H9 (cell line): ENCODE data around the gene ZNRF3. TPM values are rescaled to one million over a fixed set of nuclear protein-coding genes. Genes with fewer than 3 reads are reported as not detected.

Source experiments
- DNase-seq: peaks from one replicate; pipeline ENCODE4 v3.0.0-alpha.2; 2017
- H2AFZ ChIP-seq: one replicate; pipeline ENCODE4 v1.6.1; 2013; ENCODE audit warnings: mild to moderate bottlenecking, low read length, control low read depth, moderate library complexity
- H2AK5ac ChIP-seq: 2 replicates; pipeline ENCODE4 v1.6.1; 2013; ENCODE audit warnings: low read length, control low read depth, mixed read lengths; ENCODE audit not compliant: insufficient read length
- H2BK120ac ChIP-seq: one replicate; pipeline ENCODE4 v1.6.1; 2013; ENCODE audit warnings: low read depth, mild to moderate bottlenecking, low read length, control low read depth, inconsistent platforms; ENCODE audit not compliant: poor library complexity, severe bottlenecking
- H2BK12ac ChIP-seq: 2 replicates; pipeline ENCODE4 v1.6.1; 2013; ENCODE audit warnings: low read length, control low read depth, mixed read lengths, low read depth; ENCODE audit not compliant: insufficient read length
- H2BK15ac ChIP-seq: 2 replicates; pipeline ENCODE4 v1.6.1; 2013; ENCODE audit warnings: low read depth, low read length, control low read depth
- H2BK20ac ChIP-seq: one replicate; pipeline ENCODE4 v1.6.1; 2013; ENCODE audit warnings: low read depth, mild to moderate bottlenecking, low read length, control low read depth, inconsistent platforms; ENCODE audit not compliant: poor library complexity, severe bottlenecking
- H2BK5ac ChIP-seq: 2 replicates; pipeline ENCODE4 v1.6.1; 2013; ENCODE audit warnings: low read length, control low read depth, mixed read lengths; ENCODE audit not compliant: insufficient read length
- H3K14ac ChIP-seq: 2 replicates; pipeline ENCODE4 v1.6.1; 2013; ENCODE audit warnings: low read length, control low read depth; ENCODE audit not compliant: insufficient read depth
- H3K18ac ChIP-seq: 2 replicates; pipeline ENCODE4 v1.6.1; 2013; ENCODE audit warnings: low read depth, mild to moderate bottlenecking, mixed read lengths, low read length, control low read depth; ENCODE audit not compliant: insufficient read length
- H3K23ac ChIP-seq: 2 replicates; pipeline ENCODE4 v1.6.1; 2013; ENCODE audit warnings: low read length, control low read depth, mixed read lengths, low read depth; ENCODE audit not compliant: insufficient read length
- H3K23me2 ChIP-seq: 2 replicates; pipeline ENCODE4 v1.6.1; 2013; ENCODE audit warnings: low read depth, mild to moderate bottlenecking, mixed read lengths, low read length, control low read depth; ENCODE audit not compliant: insufficient read length, poor library complexity, severe bottlenecking
- H3K27ac ChIP-seq: 2 replicates; pipeline ENCODE4 v1.5.1; 2013; ENCODE audit warnings: low read length, control low read depth, mixed read lengths, low read depth; ENCODE audit not compliant: insufficient read length
- H3K27me3 ChIP-seq: 2 replicates; pipeline ENCODE4 v1.6.1; 2013; ENCODE audit warnings: low read length, control low read depth, inconsistent platforms; ENCODE audit not compliant: insufficient read depth
- H3K4ac ChIP-seq: 2 replicates; pipeline ENCODE4 v1.6.1; 2013; ENCODE audit warnings: low read depth, mild to moderate bottlenecking, control low read depth, inconsistent platforms, low read length, moderate library complexity
- H3K4me1 ChIP-seq: 2 replicates; pipeline ENCODE4 v1.6.1; 2013; ENCODE audit warnings: low read length, control low read depth, inconsistent platforms; ENCODE audit not compliant: insufficient read depth
- H3K4me2 ChIP-seq: 2 replicates; pipeline ENCODE4 v1.6.1; 2013; ENCODE audit warnings: low read length, control low read depth, mixed read lengths; ENCODE audit not compliant: insufficient read length, insufficient read depth
- H3K56ac ChIP-seq: 2 replicates; pipeline ENCODE4 v1.6.1; 2013; ENCODE audit warnings: low read depth, mild to moderate bottlenecking, mixed read lengths, low read length, control low read depth; ENCODE audit not compliant: insufficient read length
- H3K79me1 ChIP-seq: 2 replicates; pipeline ENCODE4 v1.6.1; 2013; ENCODE audit warnings: low read depth, mild to moderate bottlenecking, moderate library complexity, low read length, control low read depth, inconsistent platforms; ENCODE audit not compliant: insufficient read depth, poor library complexity, severe bottlenecking
- H3K79me2 ChIP-seq: 2 replicates; pipeline ENCODE4 v1.6.1; 2013; ENCODE audit warnings: low read length, control low read depth, inconsistent platforms; ENCODE audit not compliant: insufficient read depth
- H3K9ac ChIP-seq: 2 replicates; pipeline ENCODE4 v1.6.1; 2013; ENCODE audit warnings: low read length, control low read depth, mixed read lengths; ENCODE audit not compliant: insufficient read length; ENCODE audit errors: extremely low read depth
- H3K9me3 ChIP-seq: one replicate; pipeline ENCODE4 v1.6.1; 2013; ENCODE audit warnings: low read depth, low read length, inconsistent platforms; ENCODE audit not compliant: control insufficient read depth
- H3T11ph ChIP-seq: one replicate; pipeline ENCODE4 v1.6.1; 2013; ENCODE audit warnings: mild to moderate bottlenecking, low read length, control low read depth, inconsistent platforms
- H4K20me1 ChIP-seq: one replicate; pipeline ENCODE4 v1.6.1; 2013; ENCODE audit not compliant: control insufficient read depth, insufficient read length, insufficient read depth
- H4K5ac ChIP-seq: 2 replicates; pipeline ENCODE4 v1.6.1; 2013; ENCODE audit warnings: low read depth, mild to moderate bottlenecking, mixed read lengths, low read length, control low read depth; ENCODE audit not compliant: insufficient read length
- H4K8ac ChIP-seq: replicated peaks from 2 replicates; pipeline ENCODE4 v1.6.1; 2013; ENCODE audit warnings: low read length, control low read depth, mixed read lengths, low read depth; ENCODE audit not compliant: insufficient read length
- H4K91ac ChIP-seq: 2 replicates; pipeline ENCODE4 v1.6.1; 2013; ENCODE audit warnings: low read depth, mild to moderate bottlenecking, moderate library complexity, mixed read lengths, low read length, control low read depth; ENCODE audit not compliant: insufficient read length
- H3K27ac Mint-ChIP-seq, 3 experiments: 2 replicates in 2 of 3; 3 replicates in 1 of 3; pipeline ENCODE4 v1.8.0; 2020 to 2021; ENCODE audit warnings: mixed read lengths in 3 of 3, mild to moderate bottlenecking in 1 of 3, moderate library complexity in 1 of 3
- H3K27me3 Mint-ChIP-seq: 2 replicates; pipeline ENCODE4 v1.8.0; 2021; ENCODE audit warnings: low read depth, mild to moderate bottlenecking, moderate library complexity, mixed read lengths
- H3K36me3 Mint-ChIP-seq, 3 experiments: 2 replicates in 2 of 3; 3 replicates in 1 of 3; pipeline ENCODE4 v1.8.0; 2020 to 2021; ENCODE audit warnings: low read depth in 3 of 3, mixed read lengths in 3 of 3; ENCODE audit not compliant: insufficient read depth in 1 of 3
- H3K4me1 Mint-ChIP-seq, 2 experiments: 2 replicates each; pipeline ENCODE4 v1.8.0; 2020; ENCODE audit warnings: mixed read lengths in 2 of 2
- H3K4me3 Mint-ChIP-seq, 2 experiments: 2 replicates in 1 of 2; 3 replicates in 1 of 2; pipeline ENCODE4 v1.8.0; 2020 to 2021; ENCODE audit warnings: mild to moderate bottlenecking in 2 of 2, mixed read lengths in 2 of 2, moderate library complexity in 1 of 2
- H3K9me3 Mint-ChIP-seq, 2 experiments: 2 replicates in 1 of 2; 3 replicates in 1 of 2; pipeline ENCODE4 v1.8.0; 2020; ENCODE audit warnings: mild to moderate bottlenecking in 2 of 2, mixed read lengths in 2 of 2, moderate library complexity in 1 of 2
- WGBS: extraction: QIAGEN DNeasy Blood & Tissue Kit; methylation state at CpG from one replicate; pipeline ENCODE4 v1.1.7; 2013; ENCODE audit warnings: missing lambda C conversion rate, low lambda C conversion rate, mixed read lengths; ENCODE audit not compliant: insufficient read length; ENCODE audit errors: extremely low coverage; 5-methylcytosine and 5-hydroxymethylcytosine counted together
- total RNA-seq: library from RNA; stranded (reverse); gene quantifications from 2 replicates; pipeline ENCODE4 v1.2.1, GENCODE V29; 2021
- TF ChIP-seq, protein P1 (sequence below): fragments of 200-600 bp; sonication (generic); conservative IDR thresholded peaks from 3 replicates; pipeline ENCODE4 v1.8.0; 2021; ENCODE audit warnings: antibody characterized with exemption, mild to moderate bottlenecking

The ZNRF3 gene
- total RNA-seq, 1 experiment from 2014 or later = 20.6 TPM

DNA sequence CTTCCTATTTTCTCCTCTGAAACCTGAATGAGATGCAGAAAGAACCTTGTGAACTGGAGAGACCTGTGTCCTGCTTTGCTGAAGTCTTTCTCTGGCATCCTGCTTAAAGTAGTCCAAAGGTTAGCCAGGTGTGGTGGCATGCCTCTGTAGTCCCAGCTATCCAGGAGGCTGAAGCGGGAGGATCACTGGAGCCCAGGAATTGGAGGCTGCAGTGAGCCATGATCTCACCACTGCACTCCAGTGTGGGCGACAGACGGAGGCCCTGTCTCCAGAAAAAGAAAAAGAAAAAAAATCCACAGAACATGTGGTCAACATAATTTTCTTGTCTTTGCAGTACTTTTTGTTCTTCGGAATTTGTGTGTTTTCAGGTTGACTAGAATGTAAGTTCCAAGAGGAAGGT lies 187.1 kb downstream of the ZNRF3 start:
- H4K91ac ChIP-seq = no peak overlapping the region
- H3K4ac ChIP-seq = no peak overlapping the region
- TF ChIP-seq, protein P1, sequence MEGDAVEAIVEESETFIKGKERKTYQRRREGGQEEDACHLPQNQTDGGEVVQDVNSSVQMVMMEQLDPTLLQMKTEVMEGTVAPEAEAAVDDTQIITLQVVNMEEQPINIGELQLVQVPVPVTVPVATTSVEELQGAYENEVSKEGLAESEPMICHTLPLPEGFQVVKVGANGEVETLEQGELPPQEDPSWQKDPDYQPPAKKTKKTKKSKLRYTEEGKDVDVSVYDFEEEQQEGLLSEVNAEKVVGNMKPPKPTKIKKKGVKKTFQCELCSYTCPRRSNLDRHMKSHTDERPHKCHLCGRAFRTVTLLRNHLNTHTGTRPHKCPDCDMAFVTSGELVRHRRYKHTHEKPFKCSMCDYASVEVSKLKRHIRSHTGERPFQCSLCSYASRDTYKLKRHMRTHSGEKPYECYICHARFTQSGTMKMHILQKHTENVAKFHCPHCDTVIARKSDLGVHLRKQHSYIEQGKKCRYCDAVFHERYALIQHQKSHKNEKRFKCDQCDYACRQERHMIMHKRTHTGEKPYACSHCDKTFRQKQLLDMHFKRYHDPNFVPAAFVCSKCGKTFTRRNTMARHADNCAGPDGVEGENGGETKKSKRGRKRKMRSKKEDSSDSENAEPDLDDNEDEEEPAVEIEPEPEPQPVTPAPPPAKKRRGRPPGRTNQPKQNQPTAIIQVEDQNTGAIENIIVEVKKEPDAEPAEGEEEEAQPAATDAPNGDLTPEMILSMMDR = no peak
- H2BK12ac ChIP-seq = no peak overlapping the region
- H2BK120ac ChIP-seq = no peak overlapping the region
- DNase-seq = no peak
- H3K9me3 ChIP-seq = no peaks in the 10 kb centered on the region
- Mint-ChIP-seq H3K4me3 (peak overlapping the region; percentile 57 to 77; a peak in 3 of 5 replicates), H3K36me3 (no peaks in the 10 kb centered on the region), H3K27ac (no peak overlapping the region), H3K4me1 (peaks cover 21 to 23% of the 10 kb centered on the region in 2 experiments), H3K9me3 (no peaks in the 10 kb centered on the region; a peak in 1 of 5 replicates), H3K27me3 (peaks cover 59% of the 10 kb centered on the region)
- H3K79me2 ChIP-seq = no peaks in the 10 kb centered on the region
- H3T11ph ChIP-seq = no peak overlapping the region
- no peak overlapping the region for H3K18ac ChIP-seq
- no peak overlapping the region for H3K27ac ChIP-seq
- H3K23ac ChIP-seq = no peak overlapping the region
- no peak overlapping the region for H4K5ac ChIP-seq
- H2AK5ac ChIP-seq = no peak overlapping the region
- peaks cover 18% of the 10 kb centered on the region; the same call in 1 of the 2 replicates for H3K27me3 ChIP-seq
- peaks cover 19% of the 10 kb centered on the region for H3K23me2 ChIP-seq
- no peak overlapping the region for H3K4me2 ChIP-seq
- no peak overlapping the region for H3K14ac ChIP-seq
- H3K4me1 ChIP-seq = peaks cover 3% of the 10 kb centered on the region; the same call in 1 of the 2 replicates
- H4K8ac ChIP-seq = no peak overlapping the region
- H2AFZ ChIP-seq = no peak overlapping the region
- H3K79me1 ChIP-seq = no peaks in the 10 kb centered on the region
- WGBS = no CpG with 5 or more reads among the region's 4 CpGs
- no peak overlapping the region for H3K56ac ChIP-seq
- H2BK20ac ChIP-seq = no peak overlapping the region
- no peaks in the 10 kb centered on the region for H4K20me1 ChIP-seq
- no peak overlapping the region for H3K9ac ChIP-seq
- no peak overlapping the region for H2BK5ac ChIP-seq
- H2BK15ac ChIP-seq = no peak overlapping the region
